Measurements from ENCODE around the gene METTL1.

- TF ChIP-seq POLR2A (IDR thresholded peaks at IDR 0.05; ENCODE audit: low read depth, low read length): no peak
- no peak for TF ChIP-seq POLR2AphosphoS5 (IDR thresholded peaks at IDR 0.05; ENCODE audit: low read depth, low read length)
- TF ChIP-seq TAF1 (IDR thresholded peaks at IDR 0.05; ENCODE audit: borderline replicate concordance, low read depth, low read length): no peak
Observed at GRCh38 chr12:57763881-57764661, 7.8 kb downstream of the METTL1 start.
